ENCODE measurements around the gene BTBD9. TPM values are rescaled to one million over a fixed set of nuclear protein-coding genes. Genes with fewer than 3 reads are reported as not detected.
A peak's percentile ranks its signal among the peaks of the same experiment; 100 is the strongest.

BTBD9 gene
- total RNA-seq, 1 donor from 2014 or later, result 28.1 TPM

DNA sequence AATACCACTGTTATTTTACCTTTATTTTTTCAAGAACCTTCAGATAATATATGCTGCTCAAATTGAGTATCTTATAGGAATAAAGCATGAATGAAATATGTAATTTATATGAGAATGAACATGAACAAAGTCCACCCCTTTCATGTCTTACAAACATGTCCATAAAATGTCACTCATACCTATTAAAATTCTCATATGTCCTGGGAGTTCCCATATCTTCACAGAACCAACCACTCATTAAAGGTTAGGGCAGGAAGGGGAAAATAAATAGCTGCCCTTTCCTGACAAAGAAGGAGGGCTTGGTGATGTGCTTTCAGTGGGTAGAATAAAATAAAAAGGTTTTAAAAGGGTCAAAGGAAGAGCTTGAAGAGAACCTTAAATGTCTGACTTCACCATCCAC, 125.3 kb downstream of the BTBD9 start:
- DNase-seq (ENCODE audit: low spot score in 2 of 2) (no peak), FAIRE-seq (no peak)

DNA sequence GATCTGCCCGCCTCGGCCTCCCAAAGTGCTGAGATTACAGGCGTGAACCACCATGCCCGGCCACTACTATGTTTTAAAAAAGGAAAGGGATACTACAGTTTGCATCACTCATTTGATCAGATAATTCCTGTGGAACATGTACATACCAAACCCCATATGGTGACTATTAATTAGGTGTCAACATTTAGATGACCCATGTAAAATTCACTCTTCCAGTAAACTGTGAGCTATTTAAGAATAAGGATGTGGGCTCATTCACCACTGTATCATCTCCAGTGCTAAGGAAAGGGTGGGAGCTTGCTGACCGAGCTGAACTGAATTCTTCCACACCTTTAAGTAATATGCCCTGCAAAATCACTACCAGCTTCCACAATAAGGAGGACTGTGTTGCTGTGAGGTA, 127.5 kb downstream of the BTBD9 start:
- no peak for DNase-seq (ENCODE audit: low spot score in 2 of 2)
- FAIRE-seq, result no peak

DNA sequence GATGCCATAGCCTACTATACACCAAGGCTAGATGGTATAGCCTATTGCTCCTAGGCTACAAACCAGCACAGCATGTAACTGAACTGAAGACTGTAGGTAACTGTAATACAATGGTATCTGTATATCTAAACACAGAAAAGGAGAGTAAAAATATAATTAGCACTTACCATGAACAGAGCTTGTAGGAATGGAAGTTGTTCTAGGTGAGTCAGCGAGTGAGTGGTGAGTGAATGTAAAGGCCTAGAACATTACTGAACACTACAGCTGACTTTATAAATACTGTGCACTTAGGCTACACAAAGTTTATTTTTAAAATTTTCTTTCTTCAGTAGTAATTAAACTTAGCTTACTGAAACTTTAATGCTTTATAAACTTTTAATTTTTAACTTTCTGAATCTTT, 129.5 kb downstream of the BTBD9 start:
- DNase-seq (ENCODE audit: low spot score in 2 of 2), result no peak
- no peak for FAIRE-seq

DNA sequence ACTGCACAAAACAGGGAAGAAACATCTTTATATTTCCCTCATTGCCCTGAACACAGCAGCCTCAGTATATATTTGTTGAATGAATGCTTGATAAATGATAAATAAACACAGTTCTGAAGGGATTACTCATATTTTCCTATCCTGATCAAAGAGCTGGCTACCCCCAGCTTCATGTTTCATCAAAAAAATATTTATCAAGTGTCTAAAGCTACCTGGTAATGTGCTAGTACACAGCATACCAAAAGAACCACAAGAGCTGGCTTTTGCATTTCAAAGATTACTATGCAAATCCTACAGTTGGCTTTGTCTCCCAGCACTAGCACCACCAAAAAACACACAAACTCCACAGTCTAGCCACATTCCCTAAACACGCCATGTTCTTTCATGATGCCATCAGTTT, 130.0 kb downstream of the BTBD9 start:
- no peak for FAIRE-seq

DNA sequence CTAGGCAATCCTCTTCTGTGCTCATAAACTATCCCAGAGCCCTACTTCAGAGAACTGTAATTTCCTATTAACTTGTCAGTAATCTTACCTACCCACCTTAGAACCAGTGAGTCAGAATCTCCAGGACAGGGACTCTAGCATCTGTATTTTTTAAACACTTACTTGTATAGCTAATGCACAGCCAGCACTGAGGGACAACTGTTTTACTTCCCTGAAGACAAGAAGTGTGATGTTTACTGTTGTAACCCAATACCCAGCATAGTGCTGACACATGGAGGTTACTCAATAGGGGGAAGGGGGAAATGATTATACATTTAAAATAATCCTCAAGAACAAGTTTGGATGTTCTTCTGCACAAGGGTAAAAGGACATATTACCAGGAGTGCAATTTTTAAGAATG, 130.8 kb downstream of the BTBD9 start:
- no peak for DNase-seq (ENCODE audit: low spot score in 2 of 2)
- no peak for FAIRE-seq

More for the DNA sequence above, 130.0 kb downstream of the BTBD9 start:
- no peak for DNase-seq (ENCODE audit: low spot score in 2 of 2)

DNA sequence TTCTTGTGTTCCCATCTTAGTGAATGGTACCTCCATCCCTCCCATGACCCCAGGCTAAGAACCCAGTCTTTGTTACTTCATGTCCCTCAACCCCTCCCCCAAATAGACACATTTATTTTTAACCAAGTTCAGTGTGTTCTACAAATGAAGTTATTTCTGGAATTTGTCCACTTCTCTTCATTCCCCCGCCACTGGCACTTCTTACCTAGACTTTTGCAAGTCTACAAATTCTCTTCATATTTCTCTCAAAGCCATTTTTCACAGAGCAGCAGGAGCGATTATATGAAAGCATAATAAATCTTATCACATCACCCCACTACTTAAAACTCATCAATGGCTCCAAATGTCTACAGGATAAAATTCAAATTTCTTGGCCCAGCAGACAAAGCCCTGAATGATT, 131.4 kb downstream of the BTBD9 start:
- no peak for DNase-seq (ENCODE audit: low spot score in 2 of 2)
- FAIRE-seq, result no peak

DNA sequence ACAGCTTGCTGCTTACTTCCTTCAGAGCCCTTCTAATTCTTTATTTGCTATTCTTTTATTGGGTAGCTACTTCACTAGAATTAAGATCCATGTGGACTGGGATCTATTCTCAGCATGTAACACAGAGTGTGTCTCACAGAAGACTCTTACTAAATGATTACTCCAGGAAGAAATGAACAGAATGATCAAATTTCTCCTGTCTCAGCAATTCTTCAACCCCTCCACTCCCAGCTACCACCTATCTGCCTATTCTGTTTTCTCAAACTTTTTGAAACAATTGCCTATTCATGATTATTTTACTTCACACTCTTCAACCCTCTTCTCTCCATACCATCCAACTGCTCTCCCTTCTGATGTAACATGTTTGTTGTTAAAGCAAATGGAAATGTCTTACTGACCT, 132.6 kb downstream of the BTBD9 start:
- no peak for FAIRE-seq

DNA sequence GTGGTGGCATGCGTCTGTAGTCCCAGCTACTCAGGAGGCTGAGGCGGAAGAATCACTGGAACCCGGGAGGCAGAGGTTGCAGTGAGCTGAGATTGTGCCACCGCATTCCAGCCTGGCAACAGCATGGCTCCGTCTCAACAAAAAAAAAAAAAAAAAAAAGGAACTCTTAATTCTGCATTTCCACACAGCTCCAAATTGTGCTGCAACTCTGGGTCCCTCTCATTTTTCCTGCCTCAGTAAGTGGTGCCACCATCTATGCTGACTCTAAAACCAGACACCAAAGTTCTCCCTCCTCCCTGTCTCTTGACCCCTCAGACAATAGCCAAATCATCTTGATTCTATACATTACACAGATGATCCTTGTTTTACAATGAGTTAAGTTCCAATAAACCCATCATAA, 133.9 kb downstream of the BTBD9 start:
- no peak for DNase-seq (ENCODE audit: low spot score in 2 of 2)
- FAIRE-seq, result no peak

More for the DNA sequence above, 132.6 kb downstream of the BTBD9 start:
- DNase-seq (ENCODE audit: low spot score in 2 of 2), result no peak

DNA sequence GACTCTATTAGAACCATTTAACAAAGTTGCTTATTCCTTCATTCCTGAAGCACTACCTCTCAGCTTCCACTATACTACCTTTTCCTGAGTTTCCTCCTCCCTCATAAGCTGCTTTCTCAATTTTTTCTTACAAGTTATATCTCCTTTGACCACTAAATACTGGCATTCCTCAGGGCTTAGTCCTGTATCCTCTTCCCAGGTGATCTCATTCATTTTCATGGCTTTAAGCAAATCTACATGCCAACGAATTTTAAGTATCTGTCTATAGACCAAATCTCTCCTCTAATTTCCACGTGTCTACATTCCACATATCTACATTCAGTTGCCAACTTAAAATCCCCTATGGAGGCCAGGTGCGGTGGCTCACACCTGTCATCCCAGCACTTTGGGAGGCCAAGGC, 134.7 kb downstream of the BTBD9 start:
- FAIRE-seq (no peak), DNase-seq (ENCODE audit: low spot score in 2 of 2) (no peak)

DNA sequence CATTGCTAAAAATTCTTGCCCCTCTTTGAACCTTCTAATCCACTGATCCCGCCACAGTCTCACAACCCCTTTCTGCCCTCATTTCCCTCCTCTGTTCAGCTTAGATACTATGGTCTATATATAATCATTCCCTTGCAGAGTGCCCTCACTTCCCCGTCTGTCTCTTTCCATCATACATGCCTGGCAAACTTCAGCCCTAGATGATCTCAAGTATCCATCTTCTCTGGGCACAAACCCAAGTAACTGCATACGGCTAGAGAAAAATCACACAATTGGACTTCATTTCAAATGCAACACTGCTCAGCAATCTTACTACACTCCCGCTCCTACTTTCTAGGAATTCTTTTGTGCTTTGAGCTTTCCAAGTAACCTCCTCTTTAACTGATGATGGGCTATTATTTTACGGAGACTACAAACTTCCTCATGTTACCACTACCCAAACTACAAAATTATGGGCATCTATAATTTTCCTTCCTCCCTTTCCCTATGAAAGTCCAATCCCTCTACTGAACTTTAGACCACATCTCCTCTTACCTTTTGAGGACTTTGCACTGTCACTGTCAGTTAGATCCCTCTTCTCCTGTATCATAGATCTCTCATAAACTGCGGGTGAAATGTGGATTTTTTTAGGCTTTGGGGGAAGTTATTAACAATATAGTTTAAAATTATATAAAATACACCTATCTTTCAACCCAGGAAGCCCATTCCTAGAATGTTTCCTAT, 135.6 kb downstream of the BTBD9 start:
- no peak for FAIRE-seq
- DNase-seq (ENCODE audit: low spot score in 2 of 2), result no peak

DNA sequence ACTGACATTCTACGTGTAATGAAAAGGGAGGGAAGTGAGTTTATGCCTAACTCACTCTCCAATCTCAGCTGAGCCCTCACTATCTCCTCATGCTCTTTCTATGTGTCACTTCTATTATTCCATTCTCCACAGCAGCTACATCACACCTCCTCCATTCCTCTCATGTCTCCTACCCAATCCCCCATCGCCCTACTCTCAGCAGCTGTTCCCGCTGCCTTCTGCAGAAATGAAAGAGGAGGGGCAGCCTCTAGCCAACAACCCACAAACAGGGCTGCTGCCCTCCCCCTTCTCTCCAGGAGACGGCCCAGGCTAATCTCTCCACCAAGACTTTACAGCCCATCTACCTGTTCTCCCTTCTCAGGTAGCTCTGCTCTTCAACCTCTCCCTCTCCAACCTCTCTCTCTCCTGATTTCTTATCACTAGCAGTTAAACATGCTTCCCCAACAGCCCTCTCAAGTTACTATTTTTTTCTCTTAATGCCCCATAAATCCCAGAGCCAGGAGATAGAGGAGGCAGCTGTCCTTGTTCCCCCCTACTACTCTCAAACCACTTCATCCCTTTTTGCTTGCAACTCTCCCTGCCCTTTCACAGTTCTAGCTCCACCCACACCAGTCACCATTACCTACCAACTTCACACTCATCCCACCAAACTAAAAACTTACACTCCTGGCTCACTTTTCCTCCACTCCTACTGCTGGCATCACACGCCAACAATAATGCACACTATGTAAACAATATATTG, 136.5 kb downstream of the BTBD9 start:
- FAIRE-seq, result no peak

DNA sequence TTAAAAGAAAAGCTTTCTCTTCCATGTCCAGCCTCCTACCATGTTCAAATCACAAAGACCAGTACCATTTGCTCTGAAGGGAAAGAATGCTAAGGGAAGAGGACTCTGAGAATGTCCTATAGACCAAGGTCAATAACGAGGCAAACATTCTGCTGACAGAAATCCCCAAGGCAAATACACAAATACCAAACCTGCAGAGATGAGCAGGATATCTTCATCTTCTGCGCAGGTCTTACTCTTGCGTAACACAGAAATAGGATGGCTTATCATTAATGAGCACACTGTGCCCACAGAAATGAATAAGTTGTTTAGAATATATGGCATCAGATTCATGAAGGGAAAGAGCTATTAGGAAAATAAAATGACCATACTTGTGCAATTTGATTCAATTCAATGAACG, 137.3 kb downstream of the BTBD9 start:
- FAIRE-seq (no peak), DNase-seq (ENCODE audit: low spot score in 2 of 2) (no peak)

More for the DNA sequence above, 136.5 kb downstream of the BTBD9 start:
- no peak for DNase-seq (ENCODE audit: low spot score in 2 of 2)

DNA sequence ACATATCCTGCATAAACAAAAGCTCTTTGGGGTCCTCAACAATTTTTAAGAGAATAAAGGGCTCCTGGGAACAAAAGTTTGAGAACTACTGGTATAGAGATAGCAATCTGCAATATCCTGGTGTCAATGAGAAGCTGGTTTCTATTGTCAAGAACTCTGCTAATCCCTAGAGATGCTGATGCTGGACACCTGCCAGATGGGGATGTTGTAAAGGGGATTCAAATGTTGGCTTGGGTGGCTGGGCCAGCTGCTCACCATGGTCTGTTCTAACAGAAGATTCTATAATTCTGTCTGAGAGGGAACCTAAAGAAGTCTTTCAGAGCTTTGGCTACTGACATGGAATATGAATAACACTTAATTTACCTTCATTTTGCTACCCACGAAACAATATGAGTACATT, 137.8 kb downstream of the BTBD9 start:
- no peak for DNase-seq (ENCODE audit: low spot score in 2 of 2)
- no peak for FAIRE-seq

DNA sequence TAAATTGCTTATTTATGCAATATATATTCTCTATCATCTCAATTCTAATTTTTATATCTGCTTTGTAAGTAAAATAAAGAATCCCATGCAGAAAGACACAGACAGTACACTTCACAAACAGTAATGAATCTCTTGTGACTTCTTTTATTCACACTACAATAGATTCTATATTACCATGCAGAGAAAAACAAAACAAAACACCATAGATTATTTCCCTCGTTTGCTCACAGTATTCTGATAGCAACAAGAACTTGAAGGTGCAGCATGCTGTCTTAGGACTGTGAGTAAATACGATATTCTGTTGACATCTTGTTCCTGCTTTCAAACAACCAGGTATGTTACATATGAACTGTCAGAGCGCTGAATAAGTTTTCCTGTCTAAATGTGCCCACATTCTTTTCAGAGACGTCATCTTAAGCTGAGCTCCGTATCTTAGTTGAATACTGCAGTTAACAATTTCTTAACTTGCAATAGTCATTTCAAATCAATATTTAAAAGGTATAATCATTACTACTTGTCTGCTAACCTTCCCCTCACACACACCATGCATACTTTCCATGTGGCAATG, 140.1 kb downstream of the BTBD9 start:
- no peak for DNase-seq (ENCODE audit: low spot score in 2 of 2)
- no peak for FAIRE-seq

DNA sequence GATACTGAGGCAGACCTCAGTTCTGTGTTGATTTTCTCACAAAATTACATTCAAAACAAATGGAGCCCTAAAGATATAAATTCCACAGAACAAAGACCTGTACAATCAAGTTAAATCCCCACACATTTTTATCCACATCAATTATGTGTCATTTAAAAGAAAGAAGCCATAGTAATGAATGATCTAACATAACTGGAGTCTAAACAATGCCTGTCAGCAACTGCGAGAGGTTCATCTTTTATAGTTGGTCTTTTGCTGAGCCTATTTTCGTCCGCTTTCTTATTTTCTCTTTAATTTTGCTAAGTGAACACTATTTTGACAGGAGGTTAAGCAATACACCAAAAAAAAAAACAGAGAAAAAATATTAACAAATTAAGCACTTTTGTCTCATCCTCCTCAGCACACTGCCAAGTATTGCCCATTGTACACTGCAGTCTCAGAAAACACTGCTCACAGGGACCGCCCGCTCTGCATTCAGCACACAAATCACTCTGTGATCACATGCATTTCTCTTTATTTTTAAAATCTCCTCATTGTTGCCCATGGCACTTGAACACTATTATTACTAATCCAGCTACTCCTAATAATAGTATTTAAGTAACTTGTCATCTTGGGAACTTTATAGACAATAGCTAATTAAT, 140.8 kb downstream of the BTBD9 start:
- DNase-seq (ENCODE audit: low spot score in 2 of 2), result peak in 1 of 2 donors; percentile 10
- no peak for FAIRE-seq

DNA sequence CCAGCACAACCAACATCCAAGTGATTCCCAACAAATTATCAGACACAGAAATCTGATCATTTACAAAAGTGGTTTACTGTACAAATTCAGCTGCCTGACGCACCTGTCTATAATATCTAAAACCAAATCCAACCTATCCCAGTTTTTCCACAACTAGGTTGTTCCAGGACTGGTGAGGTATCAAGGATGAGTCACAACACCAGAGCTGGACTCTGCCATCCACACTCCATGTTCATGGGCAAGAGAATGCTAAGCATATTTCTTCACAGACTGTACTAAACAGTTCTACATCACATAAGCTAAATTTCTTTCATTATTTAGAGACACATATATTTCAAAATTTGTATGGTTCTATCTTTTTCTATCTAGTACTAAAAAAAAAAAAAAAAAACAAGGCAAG, 141.6 kb downstream of the BTBD9 start:
- no peak for DNase-seq (ENCODE audit: low spot score in 2 of 2)
- no peak for FAIRE-seq

DNA sequence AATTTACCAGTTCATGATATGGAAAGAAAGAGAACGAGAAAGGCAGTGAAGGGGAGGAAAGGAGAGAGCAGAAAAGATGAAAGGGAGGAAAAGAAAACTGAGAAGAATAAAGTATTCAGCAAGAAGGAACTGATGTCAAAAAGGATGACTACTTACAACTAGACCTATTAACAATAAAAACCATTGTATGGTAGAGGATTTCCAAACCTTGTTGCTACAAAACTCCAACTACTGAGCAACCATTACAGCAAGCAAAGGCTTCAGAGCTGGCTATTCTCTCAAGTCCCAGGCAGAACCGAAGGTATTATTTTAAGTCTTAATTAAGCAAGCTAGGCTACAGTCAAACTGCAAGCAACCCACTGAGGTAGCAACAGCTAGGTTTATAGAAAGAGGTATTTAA, 142.2 kb downstream of the BTBD9 start:
- FAIRE-seq (no peak), DNase-seq (ENCODE audit: low spot score in 2 of 2) (no peak)

DNA sequence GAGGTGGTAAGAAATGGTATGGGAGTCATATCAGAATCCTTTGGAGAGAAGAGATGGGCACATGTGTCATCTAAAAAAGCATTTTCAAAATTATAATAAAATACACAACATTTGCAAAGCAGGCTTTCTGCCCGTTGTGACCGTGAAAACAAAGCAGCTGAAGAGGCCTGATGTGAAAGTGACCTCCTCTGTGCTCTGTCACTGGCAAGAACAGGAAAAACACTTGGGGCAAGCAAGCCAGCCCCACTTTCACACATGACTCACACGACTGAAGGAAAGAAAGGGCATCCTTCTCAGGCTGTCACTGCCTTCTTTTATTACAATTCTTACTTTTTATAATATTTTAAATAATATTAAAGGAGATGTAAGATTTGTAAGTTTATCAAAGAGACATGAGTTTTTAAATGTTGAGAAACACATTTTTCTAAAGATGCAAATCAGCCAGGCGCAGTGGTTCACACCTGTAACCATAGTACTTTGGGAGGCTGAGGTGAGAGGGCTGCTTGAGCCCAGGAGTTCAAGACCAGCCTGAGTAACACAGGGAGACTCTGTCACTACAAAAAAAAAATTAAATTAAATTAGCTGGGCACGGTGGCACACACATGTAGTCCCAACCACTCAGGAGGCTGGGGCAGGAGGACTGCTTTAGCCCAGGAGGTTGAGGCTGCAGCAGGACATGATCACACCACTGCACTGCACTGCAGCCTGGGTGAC, 143.7 kb downstream of the BTBD9 start:
- no peak for DNase-seq (ENCODE audit: low spot score in 2 of 2)
- FAIRE-seq, result no peak

DNA sequence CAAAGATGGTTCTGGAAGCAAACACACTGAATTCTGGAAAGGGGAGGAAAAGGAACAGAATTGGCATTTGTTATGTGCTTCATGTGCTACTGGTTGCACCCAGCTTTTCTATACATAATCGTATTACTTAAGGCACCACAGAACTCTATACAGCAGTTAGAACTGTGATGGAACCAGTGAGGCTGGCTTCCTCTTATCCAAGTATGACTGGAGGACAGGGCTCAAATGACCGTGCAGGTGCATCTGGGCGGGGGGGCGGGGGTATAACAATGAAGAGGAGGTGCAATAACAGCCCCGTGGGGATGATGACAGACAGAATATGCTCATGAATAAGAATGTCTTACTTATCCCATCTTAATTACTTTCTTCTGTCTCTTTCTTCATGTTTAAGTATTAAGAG, 144.2 kb downstream of the BTBD9 start:
- DNase-seq (ENCODE audit: low spot score in 2 of 2) (no peak), FAIRE-seq (no peak)

DNA sequence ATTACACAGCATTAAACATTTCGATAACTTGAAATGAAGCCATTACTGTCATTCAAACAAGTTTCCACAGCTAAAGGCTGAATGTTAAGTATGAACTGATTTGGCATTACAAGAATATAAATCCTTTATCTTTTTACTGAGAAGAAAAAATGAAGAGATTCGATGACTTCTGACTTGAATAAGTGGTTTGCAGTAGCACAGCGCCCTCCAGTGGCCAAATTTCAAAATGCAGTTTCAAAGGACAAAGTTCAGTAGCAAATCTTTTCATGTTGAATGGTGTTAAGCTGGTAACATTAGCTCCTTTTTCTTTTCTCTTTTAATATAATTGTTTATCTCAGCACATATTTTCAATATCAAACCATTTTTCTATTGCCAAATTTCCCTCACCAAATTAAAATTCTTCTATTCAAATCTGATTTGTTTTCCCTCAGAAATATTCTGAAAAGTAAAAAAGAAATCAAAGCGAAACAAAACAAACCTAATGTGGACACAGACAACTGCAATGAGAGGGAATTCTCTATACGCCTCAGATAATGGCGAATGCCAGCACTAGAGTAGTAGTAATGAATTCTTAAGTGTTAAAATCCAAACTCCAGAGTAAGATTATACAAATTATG, 145.7 kb downstream of the BTBD9 start:
- FAIRE-seq (peak; percentile 98), DNase-seq (ENCODE audit: low spot score in 2 of 2) (no peak)

Measured in frontal cortex (tissue), 4 donors.